PC-9 (cell line): Measurements from ENCODE around the gene TENT5C.

ENCODE experiments used
- EZH2 ChIP-seq: fragments of 200-600 bp; sonication (generic); IDR thresholded peaks from 2 replicates; pipeline ENCODE4 v1.8.0; 2017; ENCODE audit warnings: antibody characterized with exemption, low read depth
- TF ChIP-seq, protein P1 (sequence below): fragments of 200-600 bp; sonication (generic); conservative IDR thresholded peaks from 2 replicates; pipeline ENCODE4 v1.6.1; 2017; ENCODE audit warnings: mixed run types, antibody characterized with exemption, mild to moderate bottlenecking, moderate library complexity

DNA sequence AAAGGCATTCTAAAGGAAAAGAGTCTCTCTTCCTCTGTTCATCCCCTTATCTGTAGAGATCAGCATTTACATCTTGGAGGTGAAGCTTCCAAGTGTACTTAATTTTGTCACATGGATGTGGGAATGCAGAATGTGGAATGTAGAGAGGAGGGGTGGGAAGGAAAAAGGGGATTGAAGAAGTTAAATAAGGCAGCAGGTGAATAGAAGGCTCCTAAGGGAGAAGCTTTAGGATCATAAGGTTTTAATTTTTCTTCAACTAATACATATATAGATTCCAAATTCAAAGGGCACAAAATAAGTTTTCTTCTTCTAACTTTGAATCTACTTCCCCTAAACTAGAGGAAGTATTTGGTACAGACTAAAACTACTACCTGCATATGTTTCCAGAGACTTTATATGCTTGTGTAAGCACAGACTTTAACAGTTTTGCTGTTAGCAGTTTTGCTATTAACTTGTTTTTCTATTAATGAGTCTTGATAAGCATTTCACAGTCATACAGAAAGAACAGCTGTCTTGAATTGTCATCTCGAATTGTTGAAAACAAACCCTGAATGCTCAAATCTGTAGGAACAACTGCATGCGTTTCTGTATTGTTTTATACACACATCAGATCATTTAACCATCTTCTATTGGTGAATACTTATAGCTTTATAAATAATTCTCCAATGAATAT lies 12.7 kb downstream of the TENT5C start:
- TF ChIP-seq, protein P1, sequence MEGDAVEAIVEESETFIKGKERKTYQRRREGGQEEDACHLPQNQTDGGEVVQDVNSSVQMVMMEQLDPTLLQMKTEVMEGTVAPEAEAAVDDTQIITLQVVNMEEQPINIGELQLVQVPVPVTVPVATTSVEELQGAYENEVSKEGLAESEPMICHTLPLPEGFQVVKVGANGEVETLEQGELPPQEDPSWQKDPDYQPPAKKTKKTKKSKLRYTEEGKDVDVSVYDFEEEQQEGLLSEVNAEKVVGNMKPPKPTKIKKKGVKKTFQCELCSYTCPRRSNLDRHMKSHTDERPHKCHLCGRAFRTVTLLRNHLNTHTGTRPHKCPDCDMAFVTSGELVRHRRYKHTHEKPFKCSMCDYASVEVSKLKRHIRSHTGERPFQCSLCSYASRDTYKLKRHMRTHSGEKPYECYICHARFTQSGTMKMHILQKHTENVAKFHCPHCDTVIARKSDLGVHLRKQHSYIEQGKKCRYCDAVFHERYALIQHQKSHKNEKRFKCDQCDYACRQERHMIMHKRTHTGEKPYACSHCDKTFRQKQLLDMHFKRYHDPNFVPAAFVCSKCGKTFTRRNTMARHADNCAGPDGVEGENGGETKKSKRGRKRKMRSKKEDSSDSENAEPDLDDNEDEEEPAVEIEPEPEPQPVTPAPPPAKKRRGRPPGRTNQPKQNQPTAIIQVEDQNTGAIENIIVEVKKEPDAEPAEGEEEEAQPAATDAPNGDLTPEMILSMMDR = no peak
- no peak for TF ChIP-seq EZH2
